HG02610 (cell line): ENCODE measurements around the gene NUDT21.
"Not testable (repeated sequence)": the region's sequence is repeated elsewhere in the genome, so short reads cannot be mapped to it uniquely, and the experiment has no call there.

ENCODE experiments used
- ATAC-seq: cut with Tn5 transposase; IDR thresholded peaks from one replicate; pipeline ENCODE4 v1.9.1; 2021; ENCODE audit warnings: mild to moderate bottlenecking, moderate library complexity; ENCODE audit not compliant: unreplicated experiment

NUDT21 gene

DNA sequence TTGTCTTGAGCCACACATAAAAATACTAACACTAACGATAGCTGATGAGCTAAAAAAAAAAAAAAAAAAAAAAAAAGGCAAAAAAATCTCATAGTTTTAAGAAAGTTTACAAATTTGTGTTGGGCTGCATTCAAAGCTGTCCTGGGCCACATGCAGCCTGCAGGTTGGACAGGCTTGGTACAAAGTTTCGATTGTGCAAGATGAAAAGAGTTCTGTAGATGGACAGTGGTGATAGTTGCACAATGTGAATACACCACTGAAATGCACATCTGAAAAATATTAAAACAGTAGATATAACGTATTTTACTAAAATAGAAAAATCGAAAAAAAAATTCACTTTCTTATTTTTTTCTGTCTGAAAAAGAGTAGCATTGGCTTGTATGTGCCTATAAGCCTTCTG lies 68.7 kb downstream of the NUDT21 start:
- no peak for ATAC-seq

DNA sequence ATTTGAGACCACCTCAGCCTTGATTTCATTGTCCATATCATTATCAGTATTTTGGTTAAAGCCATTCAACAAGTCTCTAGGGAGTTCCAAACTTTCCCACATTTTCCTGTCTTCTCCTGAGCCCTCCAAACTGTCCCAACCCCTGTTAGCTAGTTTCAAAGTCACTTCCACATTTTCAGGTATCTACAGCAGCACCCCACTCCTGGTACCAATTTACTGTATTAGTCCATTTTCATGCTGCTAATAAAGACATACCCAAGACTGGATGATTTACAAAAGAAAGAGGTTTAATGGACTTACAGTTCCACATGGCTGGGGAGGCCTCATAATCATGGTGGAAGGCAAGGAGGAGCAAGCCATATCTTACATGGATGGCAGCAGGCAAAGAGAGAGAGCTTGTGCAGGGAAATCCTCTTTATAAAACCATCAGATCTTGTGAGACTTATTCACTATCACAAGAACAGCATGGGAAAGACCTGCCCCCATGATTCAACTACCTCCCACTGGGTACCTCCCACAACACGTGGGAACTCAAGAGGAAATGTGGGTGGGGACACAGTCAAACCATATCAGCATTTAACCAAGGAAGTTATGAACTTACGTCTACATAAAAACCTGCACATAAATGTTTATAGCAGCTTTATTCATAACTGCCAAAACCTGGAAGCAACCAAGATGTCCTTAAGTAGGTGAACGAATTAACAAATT lies 70.2 kb downstream of the NUDT21 start:
- not testable (repeated sequence) for ATAC-seq
